Gastroesophageal sphincter (tissue), 4 donors: ENCODE data around the gene DAAM1. TPM values are rescaled to one million over a fixed set of nuclear protein-coding genes. Genes with fewer than 3 reads are reported as not detected.

ENCODE experiments used
- ATAC-seq: fragments of 150-250 bp; one replicate; pipeline ENCODE4 v1.9.1; 2016; ENCODE audit warnings: mild to moderate bottlenecking, moderate library complexity
- H3K27ac ChIP-seq, 4 donors: fragments of 200-600 bp; sonication (generic) in 3 of 4; 1 replicate in 3 of 4; 2 replicates in 1 of 4; pipeline ENCODE4 v1.5.1; 2016 to 2019
- H3K27me3 ChIP-seq: fragments of 200-600 bp; sonication (generic); one replicate; pipeline ENCODE4 v1.5.1; 2019
- H3K36me3 ChIP-seq, 2 donors: fragments of 200-600 bp; sonication (generic); one replicate each; pipeline ENCODE4 v1.5.1; 2019; ENCODE audit warnings: control low read depth in 1 of 2
- H3K4me1 ChIP-seq, 3 donors: fragments of 200-600 bp; sonication (generic); 1 replicate in 2 of 3; 2 replicates in 1 of 3; pipeline ENCODE4 v1.5.1; 2016 to 2019; ENCODE audit warnings: control low read depth in 2 of 3
- H3K4me3 ChIP-seq, 2 donors: fragments of 200-600 bp; sonication (generic); one replicate each; pipeline ENCODE4 v1.5.1; 2019; ENCODE audit warnings: mild to moderate bottlenecking in 1 of 2, moderate library complexity in 1 of 2
- H3K9me3 ChIP-seq, 3 donors: fragments of 200-600 bp; sonication (generic); one replicate each; pipeline ENCODE4 v1.5.1; 2017 to 2019; ENCODE audit warnings: control low read depth in 2 of 3
- CTCF ChIP-seq, 4 experiments: fragments of 200-600 bp in 2 of 4; fragments of 450-650 bp in 2 of 4; sonication (generic) in 1 of 4; IDR thresholded peaks; one replicate each; pipeline ENCODE4 v1.5.1; 2017 to 2019; ENCODE audit warnings: antibody characterized with exemption in 4 of 4, mild to moderate bottlenecking in 2 of 4, moderate library complexity in 2 of 4
- EP300 ChIP-seq: sonication (generic); formaldehyde crosslinking; IDR thresholded peaks from one replicate; pipeline ENCODE4 v1.6.1; 2017; ENCODE audit warnings: antibody characterized with exemption, mild to moderate bottlenecking
- POLR2A ChIP-seq, 2 donors: fragments of 450-650 bp; IDR thresholded peaks; one replicate each; pipeline ENCODE4 v1.6.1; 2017; ENCODE audit warnings: antibody characterized with exemption in 2 of 2, mild to moderate bottlenecking in 2 of 2, moderate library complexity in 1 of 2
- POLR2AphosphoS5 ChIP-seq: sonication (generic); formaldehyde crosslinking; IDR thresholded peaks from one replicate; pipeline ENCODE4 v1.6.1; 2017; ENCODE audit warnings: antibody characterized with exemption
- WGBS, 2 donors: methylation state at CpG; one replicate each; pipeline ENCODE4 v1.1.5; 2018; ENCODE audit warnings: low coverage in 1 of 2; 5-methylcytosine and 5-hydroxymethylcytosine counted together
- total RNA-seq, 4 donors: library from RNA; depleted of rRNA; stranded (reverse); fragments of >200 nt; gene quantifications; one replicate each; pipeline ENCODE4 v1.1.0, GENCODE V29; 2016

Gene DAAM1
- total RNA-seq, 4 donors from 2014 or later, result 64.0 to 124 (median 87.3) TPM

- H3K9me3 ChIP-seq, result no peaks in the 10 kb centered on the region
- H3K27me3 ChIP-seq, result no peaks in the 10 kb centered on the region
- no peaks in the 10 kb centered on the region for H3K4me1 ChIP-seq
- WGBS, 2 donors, result 63 to 83% methylated on average over 1 of the region's 1 CpG
- H3K4me3 ChIP-seq, result no peak overlapping the region
- ATAC-seq, result peak; percentile 69
- H3K36me3 ChIP-seq, result no peaks in the 10 kb centered on the region
- TF ChIP-seq POLR2A (IDR thresholded peaks at IDR 0.05) (no peak), POLR2AphosphoS5 (no peak), CTCF (IDR thresholded peaks at IDR 0.05) (no peak), EP300 (no peak)
- no peak overlapping the region for H3K27ac ChIP-seq
Measured at GRCh38 chr14:59176765-59177164, 11.7 kb upstream of the DAAM1 start.

GRCh38 chr14:59177262-59177661, 11.2 kb upstream of the DAAM1 start:
- Histone ChIP-seq H3K27me3 (no peaks in the 10 kb centered on the region), H3K27ac (no peak overlapping the region), H3K36me3 (no peaks in the 10 kb centered on the region), H3K9me3 (no peaks in the 10 kb centered on the region), H3K4me3 (no peak overlapping the region), H3K4me1 (no peaks in the 10 kb centered on the region)
- no peak for ATAC-seq
- WGBS, 2 donors, result 90 to 95% methylated on average over 2 of the region's 2 CpGs
- TF ChIP-seq POLR2AphosphoS5 (no peak), POLR2A (IDR thresholded peaks at IDR 0.05) (no peak), CTCF (IDR thresholded peaks at IDR 0.05) (no peak), EP300 (no peak)

GRCh38 chr14:59181791-59182190, 6.7 kb upstream of the DAAM1 start:
- WGBS, 2 donors, result 100% methylated on average over 1 of the region's 1 CpG
- Histone ChIP-seq H3K27me3 (no peaks in the 10 kb centered on the region), H3K4me3 (no peak overlapping the region), H3K27ac (no peak overlapping the region), H3K4me1 (no peaks in the 10 kb centered on the region), H3K9me3 (no peaks in the 10 kb centered on the region), H3K36me3 (no peaks in the 10 kb centered on the region)
- no peak for ATAC-seq
- no peak for TF ChIP-seq POLR2AphosphoS5
- TF ChIP-seq CTCF (IDR thresholded peaks at IDR 0.05), result no peak
- no peak for TF ChIP-seq EP300
- no peak for TF ChIP-seq POLR2A (IDR thresholded peaks at IDR 0.05)

GRCh38 chr14:59182641-59183040, 5.8 kb upstream of the DAAM1 start:
- Histone ChIP-seq H3K4me1 (peaks cover 0 to 6% (median 0%) of the 10 kb centered on the region in 3 donors), H3K36me3 (no peaks in the 10 kb centered on the region), H3K27me3 (no peaks in the 10 kb centered on the region), H3K4me3 (no peak overlapping the region), H3K27ac (no peak overlapping the region), H3K9me3 (no peaks in the 10 kb centered on the region)
- no peak for ATAC-seq
- 87 to 88% methylated on average over 5 of the region's 5 CpGs for WGBS, 2 donors
- no peak for TF ChIP-seq POLR2A (IDR thresholded peaks at IDR 0.05)
- no peak for TF ChIP-seq POLR2AphosphoS5
- no peak for TF ChIP-seq CTCF (IDR thresholded peaks at IDR 0.05)
- no peak for TF ChIP-seq EP300

GRCh38 chr14:59183150-59183549, 5.3 kb upstream of the DAAM1 start:
- no peak overlapping the region for H3K27ac ChIP-seq

More at GRCh38 chr14:59183150-59183549, 5.3 kb upstream of the DAAM1 start:
- no peaks in the 10 kb centered on the region for H3K36me3 ChIP-seq
- TF ChIP-seq POLR2A (IDR thresholded peaks at IDR 0.05) (no peak), CTCF (IDR thresholded peaks at IDR 0.05) (no peak), POLR2AphosphoS5 (no peak), EP300 (no peak)
- H3K9me3 ChIP-seq, result no peaks in the 10 kb centered on the region
- peaks cover 0 to 7% (median 0%) of the 10 kb centered on the region in 3 donors for H3K4me1 ChIP-seq
- ATAC-seq, result no peak
- H3K27me3 ChIP-seq, result no peaks in the 10 kb centered on the region
- H3K4me3 ChIP-seq, result no peak overlapping the region
